WERI-Rb-1 (cell line): ENCODE results near the gene ALPI.

Experiments
- DNase-seq: peaks from one replicate; pipeline ENCODE4 v3.0.0-alpha.2; 2020
- H3K27ac ChIP-seq: fragments of 250-450 bp; sonication (Bioruptor Pico); 2 replicates; pipeline ENCODE4 v1.5.1; 2020; ENCODE audit warnings: mild to moderate bottlenecking, moderate library complexity
- H3K27me3 ChIP-seq: fragments of 250-450 bp; sonication (Bioruptor Pico); 2 replicates; pipeline ENCODE4 v1.5.1; 2021; ENCODE audit warnings: mild to moderate bottlenecking, low read depth, moderate library complexity; ENCODE audit not compliant: insufficient read depth, severe bottlenecking
- H3K36me3 ChIP-seq: fragments of 250-450 bp; sonication (Bioruptor Pico); 2 replicates; pipeline ENCODE4 v1.5.1; 2020; ENCODE audit warnings: mild to moderate bottlenecking, moderate library complexity
- H3K4me3 ChIP-seq: 2 replicates; pipeline ENCODE4 v1.5.1; 2011; ENCODE audit warnings: low read depth, mild to moderate bottlenecking, control low read depth, low read length
- H3K9me3 ChIP-seq: fragments of 250-450 bp; sonication (Bioruptor Pico); 2 replicates; pipeline ENCODE4 v1.5.1; 2021; ENCODE audit warnings: mild to moderate bottlenecking, moderate library complexity; ENCODE audit not compliant: severe bottlenecking
- TF ChIP-seq, protein P1 (sequence below): IDR thresholded peaks from 2 replicates; pipeline ENCODE4 v1.5.1; 2011; ENCODE audit warnings: low read depth, mild to moderate bottlenecking, control low read depth, inconsistent platforms, low read length

The ALPI gene

DNA sequence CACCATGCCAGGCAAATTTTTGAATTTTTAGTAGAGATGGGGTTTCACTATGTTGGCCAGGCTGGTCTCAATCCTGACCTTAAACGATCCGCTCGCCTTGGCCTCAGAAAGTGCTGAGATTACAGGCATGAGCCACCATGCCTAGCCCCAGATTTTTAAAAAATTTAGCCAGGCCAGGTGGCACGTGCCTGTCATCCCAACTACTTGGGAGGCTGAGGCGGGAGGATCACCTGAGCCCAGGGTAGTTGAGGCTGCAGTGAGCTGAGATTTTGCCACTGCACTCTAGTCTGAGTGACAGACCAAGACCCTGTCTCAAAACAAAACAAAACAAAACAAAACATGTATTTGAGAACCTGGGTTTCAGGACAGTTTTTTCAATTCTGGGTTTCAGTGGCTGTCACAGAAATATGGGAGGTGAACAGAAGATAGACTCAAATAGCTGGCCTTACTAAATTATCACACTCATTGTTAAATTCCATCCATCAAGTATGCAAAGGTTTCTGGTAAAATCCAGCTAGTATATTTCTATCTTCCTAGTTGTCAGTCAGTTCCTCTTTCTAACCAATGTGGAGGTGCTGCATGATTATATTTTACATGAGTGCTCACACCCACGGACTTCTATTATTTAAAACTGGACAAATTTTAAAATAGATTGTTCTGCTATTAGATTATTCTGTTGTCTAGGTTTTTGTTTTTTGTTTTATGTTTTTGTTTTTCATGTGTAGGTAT, 43.9 kb upstream of the ALPI start:
- Histone ChIP-seq H3K4me3 (no peak overlapping the region), H3K27me3 (no peaks in the 10 kb centered on the region), H3K36me3 (no peaks in the 10 kb centered on the region), H3K27ac (no peak overlapping the region), H3K9me3 (no peaks in the 10 kb centered on the region)
- no peak for DNase-seq
- TF ChIP-seq, protein P1, sequence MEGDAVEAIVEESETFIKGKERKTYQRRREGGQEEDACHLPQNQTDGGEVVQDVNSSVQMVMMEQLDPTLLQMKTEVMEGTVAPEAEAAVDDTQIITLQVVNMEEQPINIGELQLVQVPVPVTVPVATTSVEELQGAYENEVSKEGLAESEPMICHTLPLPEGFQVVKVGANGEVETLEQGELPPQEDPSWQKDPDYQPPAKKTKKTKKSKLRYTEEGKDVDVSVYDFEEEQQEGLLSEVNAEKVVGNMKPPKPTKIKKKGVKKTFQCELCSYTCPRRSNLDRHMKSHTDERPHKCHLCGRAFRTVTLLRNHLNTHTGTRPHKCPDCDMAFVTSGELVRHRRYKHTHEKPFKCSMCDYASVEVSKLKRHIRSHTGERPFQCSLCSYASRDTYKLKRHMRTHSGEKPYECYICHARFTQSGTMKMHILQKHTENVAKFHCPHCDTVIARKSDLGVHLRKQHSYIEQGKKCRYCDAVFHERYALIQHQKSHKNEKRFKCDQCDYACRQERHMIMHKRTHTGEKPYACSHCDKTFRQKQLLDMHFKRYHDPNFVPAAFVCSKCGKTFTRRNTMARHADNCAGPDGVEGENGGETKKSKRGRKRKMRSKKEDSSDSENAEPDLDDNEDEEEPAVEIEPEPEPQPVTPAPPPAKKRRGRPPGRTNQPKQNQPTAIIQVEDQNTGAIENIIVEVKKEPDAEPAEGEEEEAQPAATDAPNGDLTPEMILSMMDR = no peak

DNA sequence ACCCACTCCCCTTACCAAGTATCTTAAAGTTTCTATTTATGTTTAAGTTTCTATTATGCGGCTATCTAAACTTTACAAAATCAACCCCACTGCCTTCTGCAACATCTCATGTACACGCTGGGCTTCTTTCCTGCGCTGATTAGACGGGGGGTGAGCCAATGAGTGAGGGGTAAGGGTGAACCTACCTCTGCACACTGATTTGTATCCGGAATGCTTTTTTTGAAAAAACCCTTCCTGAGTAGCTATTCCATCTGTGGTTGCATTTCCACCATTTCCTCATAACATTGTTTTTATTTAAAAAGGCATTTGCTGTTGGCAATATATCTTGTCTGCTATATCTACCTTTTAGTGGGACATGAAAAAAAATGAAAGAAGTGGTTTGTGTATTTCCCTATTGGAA, 43.0 kb upstream of the ALPI start:
- TF ChIP-seq, protein P1 = no peak
- Histone ChIP-seq H3K36me3 (no peaks in the 10 kb centered on the region), H3K4me3 (no peak overlapping the region), H3K27ac (no peak overlapping the region), H3K9me3 (no peaks in the 10 kb centered on the region), H3K27me3 (peaks cover under 1% of the 10 kb centered on the region)
- DNase-seq = no peak

DNA sequence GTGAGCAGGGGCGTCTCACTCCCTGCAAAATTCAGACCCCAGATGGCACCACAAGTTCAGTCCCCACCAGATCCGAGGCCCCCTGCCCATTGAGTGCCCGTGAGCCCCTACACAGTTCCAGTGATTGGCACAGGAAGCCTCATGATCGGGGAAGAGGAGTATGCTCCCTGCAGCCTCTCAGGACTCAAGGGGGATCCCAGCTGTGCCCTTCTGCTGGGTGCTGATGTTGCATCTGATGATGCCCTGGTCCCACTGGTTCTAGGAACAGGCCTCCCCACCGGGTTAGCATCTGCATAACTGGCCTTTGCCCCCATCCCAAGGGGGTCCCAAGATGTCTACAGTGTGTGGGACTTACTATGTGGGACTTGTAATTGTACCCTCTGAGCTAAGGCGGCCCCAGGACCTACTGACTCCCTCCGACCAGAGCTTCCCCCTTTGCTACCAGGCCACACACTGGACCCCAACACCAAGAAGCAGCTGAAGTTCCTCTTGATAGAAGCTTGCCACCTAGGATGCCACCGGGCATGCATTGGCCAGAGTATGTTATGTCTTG, 40.7 kb upstream of the ALPI start:
- H3K36me3 ChIP-seq = no peaks in the 10 kb centered on the region
- H3K4me3 ChIP-seq = no peak overlapping the region
- H3K9me3 ChIP-seq = no peaks in the 10 kb centered on the region
- TF ChIP-seq, protein P1 = no peak
- H3K27ac ChIP-seq = no peak overlapping the region
- DNase-seq = no peak
- H3K27me3 ChIP-seq = peaks cover 23% of the 10 kb centered on the region

GRCh38 chr2:232415736-232416520, 40.0 kb upstream of the ALPI start:
- Histone ChIP-seq H3K36me3 (no peaks in the 10 kb centered on the region), H3K27me3 (peaks cover 30% of the 10 kb centered on the region), H3K9me3 (no peaks in the 10 kb centered on the region), H3K4me3 (no peak overlapping the region), H3K27ac (no peak overlapping the region)
- TF ChIP-seq, protein P1 = no peak
- DNase-seq = no peak

DNA sequence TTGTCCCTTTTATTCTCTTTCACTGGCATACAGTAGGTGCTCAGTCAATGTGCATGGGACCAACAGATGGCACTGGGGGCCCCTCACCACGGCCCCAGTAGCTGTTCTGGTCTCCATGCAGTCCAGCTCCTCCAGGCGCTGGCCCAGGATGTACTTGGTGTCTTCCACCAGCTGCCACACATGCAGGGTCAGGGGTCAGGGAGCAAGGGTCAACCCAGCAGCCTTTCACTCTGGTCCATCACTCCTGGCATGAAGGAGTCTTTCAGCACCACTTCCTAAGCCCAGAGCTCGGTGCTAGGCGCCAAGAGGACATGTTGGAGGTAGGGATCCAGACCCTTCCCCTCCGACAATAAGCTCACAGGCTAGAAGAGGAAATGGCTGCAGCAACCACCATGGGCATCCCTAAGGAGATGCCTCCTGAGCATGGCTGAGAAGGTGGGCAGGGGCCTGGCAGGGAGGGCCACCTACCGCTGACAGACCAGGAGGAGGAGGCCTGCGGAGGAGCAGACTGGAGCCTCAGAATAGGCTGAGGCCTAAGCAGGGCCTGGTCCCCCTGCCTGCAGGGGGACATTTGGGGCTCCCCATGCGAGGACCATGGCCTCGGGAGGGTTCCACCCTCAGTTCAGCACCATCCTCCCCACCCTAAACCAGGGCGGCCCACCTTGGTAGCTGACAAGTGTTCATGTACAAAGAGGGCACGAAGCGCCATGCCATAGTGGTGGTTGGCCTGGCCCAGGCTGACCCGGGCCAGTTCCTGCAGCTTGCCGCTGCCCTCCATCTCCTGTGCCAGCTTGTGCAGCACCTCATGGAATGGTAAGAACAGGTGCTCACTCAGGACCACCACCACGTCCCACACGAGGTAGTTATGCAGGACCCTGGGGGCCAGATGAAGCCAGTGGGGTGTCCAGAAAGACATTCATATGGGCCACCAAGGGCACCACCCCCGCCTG, 39.2 kb upstream of the ALPI start:
- H3K4me3 ChIP-seq = no peak overlapping the region
- DNase-seq = no peak
- peaks cover 39% of the 10 kb centered on the region for H3K27me3 ChIP-seq
- no peaks in the 10 kb centered on the region for H3K9me3 ChIP-seq
- no peak overlapping the region for H3K27ac ChIP-seq
- H3K36me3 ChIP-seq = no peaks in the 10 kb centered on the region
- TF ChIP-seq, protein P1 = no peak
